Activated naive CD8-positive, alpha-beta T cell treated with anti-CD3 and anti-CD28 coated beads, Interleukin-2, amount 50 U/mL, for 16 hours (primary cell): ENCODE measurements around the gene KRTAP9-4.
"Not testable (repeated sequence)": the region's sequence is repeated elsewhere in the genome, so short reads cannot be mapped to it uniquely, and the experiment has no call there.

ENCODE experiments used
- DNase-seq: peaks from one replicate; pipeline ENCODE4 v3.0.0-alpha.2; 2020; ENCODE audit warnings: low read depth, low spot score

KRTAP9-4 gene

GRCh38 chr17:41264599-41264998, 15.1 kb downstream of the KRTAP9-4 start:
- DNase-seq: no peak

DNA sequence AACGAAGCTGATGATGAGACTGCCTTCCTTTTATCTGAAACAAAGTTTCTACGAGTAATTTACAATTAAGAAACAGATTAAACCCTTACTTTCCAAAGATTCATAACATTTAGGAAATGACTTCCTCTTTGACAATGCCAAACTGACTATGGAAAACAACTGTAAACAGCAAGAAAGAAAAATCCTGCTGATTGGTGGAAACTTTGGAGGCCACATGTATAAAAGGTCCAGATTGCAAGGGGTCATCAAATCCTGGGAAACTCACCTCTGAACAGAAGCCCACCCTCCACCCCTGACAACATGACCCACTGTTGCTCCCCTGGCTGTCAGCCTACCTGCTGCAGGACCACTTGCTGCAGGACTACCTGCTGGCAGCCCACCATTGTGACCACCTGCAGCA, 15.6 kb downstream of the KRTAP9-4 start, which contains the start of gene KRTAP9-6:
KRTAP9-6 (plus strand) TSS at position 301 of the 400 bp plus-strand sequence; CDS start at position 301, 0 bp downstream.
- DNase-seq: no peak

DNA sequence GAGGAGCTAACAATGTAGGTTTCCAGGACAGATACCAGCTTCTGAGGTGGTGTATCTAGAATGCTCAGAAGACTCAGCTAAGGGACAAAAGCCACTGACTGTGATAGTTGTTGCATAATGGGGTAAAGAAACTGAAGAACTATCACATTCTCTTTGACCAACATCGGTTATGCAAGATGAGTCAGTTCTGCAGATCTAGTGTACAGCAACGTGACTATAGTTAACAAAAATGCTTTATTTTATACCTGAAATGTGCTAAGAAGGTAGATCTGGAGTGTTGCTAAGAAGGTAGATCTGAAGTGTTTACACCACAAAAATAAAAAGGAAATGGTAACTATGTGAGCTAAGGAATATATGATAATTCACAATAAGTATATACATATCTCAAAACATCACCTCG, 18.2 kb downstream of the KRTAP9-4 start:
- DNase-seq: no peak

DNA sequence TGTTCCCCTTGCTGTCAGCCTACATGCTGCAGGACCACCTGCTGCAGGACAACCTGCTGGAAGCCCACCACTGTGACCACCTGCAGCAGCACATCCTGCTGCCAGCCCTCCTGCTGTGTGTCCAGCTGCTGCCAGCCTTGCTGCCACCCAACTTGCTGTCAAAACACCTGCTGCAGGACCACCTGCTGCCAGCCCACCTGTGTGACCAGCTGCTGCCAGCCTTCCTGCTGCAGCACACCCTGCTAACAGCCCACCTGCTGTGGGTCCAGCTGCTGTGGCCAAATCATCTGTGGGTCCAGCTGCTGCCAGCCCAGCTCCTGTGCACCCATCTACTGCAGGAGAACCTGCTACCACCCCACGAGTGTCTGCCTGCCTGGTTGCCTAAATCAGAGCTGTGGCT, 21.8 kb downstream of the KRTAP9-4 start:
- not testable (repeated sequence) for DNase-seq

DNA sequence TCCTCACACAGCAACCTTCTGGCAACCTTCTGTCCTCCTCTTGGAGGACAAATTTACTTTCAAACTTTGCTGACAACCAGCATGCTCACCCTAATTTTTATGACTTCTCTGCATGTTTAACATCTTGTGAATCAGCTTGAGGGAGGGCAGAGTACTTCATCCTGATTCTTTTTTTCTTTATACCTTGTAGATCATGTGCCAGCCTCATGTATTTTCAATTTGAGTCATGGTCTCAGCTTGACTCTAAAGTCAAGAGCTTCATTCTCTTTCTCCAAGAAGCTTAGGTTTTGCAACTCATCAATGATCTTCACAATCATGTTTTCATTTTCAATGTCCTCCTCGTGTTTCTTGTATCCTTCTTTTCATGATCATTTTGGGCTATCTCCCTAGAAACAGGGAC, 22.4 kb downstream of the KRTAP9-4 start:
- DNase-seq: no peak

DNA sequence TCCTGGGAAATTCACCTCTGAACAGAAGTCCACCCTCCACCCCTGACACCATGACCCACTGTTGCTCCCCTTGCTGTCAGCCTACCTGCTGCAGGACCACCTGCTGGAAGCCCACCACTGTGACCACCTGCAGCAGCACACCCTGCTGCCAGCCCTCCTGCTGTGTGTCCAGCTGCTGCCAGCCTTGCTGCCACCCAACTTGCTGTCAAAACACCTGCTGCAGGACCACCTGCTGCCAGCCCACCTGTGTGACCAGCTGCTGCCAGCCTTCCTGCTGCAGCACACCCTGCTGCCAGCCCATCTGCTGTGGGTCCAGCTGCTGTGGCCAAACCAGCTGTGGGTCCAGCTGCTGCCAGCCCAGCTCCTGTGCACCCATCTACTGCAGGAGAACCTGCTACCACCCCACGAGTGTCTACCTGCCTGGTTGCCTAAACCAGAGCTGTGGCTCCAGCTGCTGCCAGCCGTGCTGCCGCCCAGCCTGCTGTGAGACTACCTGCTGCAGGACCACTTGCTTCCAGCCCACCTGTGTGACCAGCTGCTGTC, 26.2 kb downstream of the KRTAP9-4 start, which contains the start of gene KRTAP9-7:
KRTAP9-7 (plus strand) TSS at position 51 of the 543 bp plus-strand sequence; CDS start at position 51, 0 bp downstream.
- not testable (repeated sequence) for DNase-seq

GRCh38 chr17:41278176-41278955, 28.9 kb downstream of the KRTAP9-4 start:
- no peak for DNase-seq

GRCh38 chr17:41284043-41284442, 34.6 kb downstream of the KRTAP9-4 start:
- no peak for DNase-seq

DNA sequence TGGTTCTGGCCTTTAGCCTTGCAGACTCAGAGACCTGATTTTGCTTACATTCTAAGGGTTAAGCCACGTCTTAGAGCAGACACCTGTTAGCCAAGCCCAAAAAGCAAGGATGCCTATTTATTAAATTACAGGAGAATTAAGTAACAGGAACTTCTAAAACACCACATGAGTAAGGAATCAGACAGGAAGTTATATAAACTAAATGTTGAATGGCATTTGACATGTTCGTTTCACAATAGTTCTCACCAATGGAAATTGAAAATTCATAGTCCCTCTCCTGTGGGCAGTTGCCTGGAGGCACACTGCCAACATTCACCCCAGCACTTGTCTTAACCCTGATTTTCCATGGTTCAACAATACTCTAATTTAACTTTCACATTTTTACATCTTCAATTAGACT, 35.1 kb downstream of the KRTAP9-4 start:
- no peak for DNase-seq

DNA sequence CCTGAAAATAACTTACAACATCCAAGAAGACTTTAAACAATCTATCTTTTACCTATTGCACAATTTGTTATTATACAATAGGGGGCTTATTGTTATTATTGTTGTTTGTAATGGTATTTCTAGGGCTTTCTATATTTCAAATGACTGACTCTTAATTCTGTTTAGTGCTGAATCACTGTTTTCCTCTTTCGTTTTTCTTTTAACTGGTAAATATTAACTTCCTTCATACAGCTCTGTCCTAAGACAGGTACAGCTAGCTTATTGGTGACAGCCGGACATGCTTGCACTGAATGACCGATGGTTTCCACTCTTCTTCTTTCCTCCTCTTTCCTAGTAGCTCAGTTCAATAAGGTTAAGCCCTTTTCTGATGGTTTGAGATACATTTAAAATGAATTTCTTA, 37.6 kb downstream of the KRTAP9-4 start:
- no peak for DNase-seq

DNA sequence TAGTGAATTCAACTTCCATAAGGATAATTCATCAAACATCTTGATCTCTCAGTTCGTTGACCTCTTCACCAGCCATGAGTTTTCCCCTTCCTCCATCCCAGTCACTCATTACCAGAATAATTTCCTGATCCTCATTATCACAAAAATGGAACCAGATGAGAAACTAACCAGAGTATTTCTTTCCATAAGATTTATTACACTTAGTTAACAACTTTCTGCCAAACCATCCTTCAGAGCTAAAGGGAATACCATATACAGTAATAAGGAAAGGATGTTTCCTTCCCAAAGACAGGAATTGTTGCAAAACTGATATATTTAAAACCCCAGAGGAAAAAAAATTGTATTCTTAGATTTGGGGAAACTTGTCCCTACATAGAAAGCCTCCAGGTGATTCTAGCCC, 44.5 kb downstream of the KRTAP9-4 start:
- DNase-seq: no peak

- DNase-seq: no peak
Measured at GRCh38 chr17:41296846-41297245, 47.4 kb downstream of the KRTAP9-4 start.

GRCh38 chr17:41298458-41299135, 49.1 kb downstream of the KRTAP9-4 start:
- DNase-seq: no peak
